ENCODE measurements around the gene MTX2. TPM values are rescaled to one million over a fixed set of nuclear protein-coding genes. Genes with fewer than 3 reads are reported as not detected.

MTX2 gene
- total RNA-seq, 2 experiments from 2014 or later = 11.4 to 12.7 TPM

DNA sequence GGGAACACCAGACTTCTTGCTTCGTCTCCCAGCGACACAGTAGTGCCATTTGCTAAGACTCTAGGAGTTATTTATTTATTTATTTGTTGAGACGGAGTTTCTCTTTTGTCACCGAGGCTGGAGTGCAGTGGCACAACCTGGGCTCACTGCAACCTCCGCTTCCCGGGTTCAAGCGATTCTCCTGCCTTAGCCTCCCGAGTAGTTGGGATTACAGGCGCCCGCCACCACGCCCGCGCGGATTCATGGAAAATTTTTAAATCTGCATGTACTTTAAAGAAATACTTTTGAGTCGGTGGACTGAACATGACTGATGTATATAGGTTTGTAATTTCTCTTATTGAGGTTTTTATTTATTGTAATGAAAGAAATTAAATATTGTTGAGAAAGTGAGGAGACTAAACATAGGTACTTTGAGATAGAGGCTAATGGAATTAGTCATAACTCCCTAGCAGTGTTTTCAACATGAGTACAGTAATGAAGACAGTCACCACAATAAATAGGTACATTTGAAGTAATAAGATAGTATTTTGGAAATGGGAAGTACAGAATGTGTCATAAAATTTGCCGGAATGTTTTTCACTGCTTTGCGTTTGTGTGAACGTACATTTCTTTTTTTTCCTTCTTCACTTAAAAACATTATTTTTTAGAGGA, 983 bp downstream of the MTX2 start:
- DNase-seq = no peak
- peak overlapping the region; percentile 90 for H3K27ac Mint-ChIP-seq
- H3K9me3 Mint-ChIP-seq = no peaks in the 10 kb centered on the region
- ATAC-seq (ENCODE audit: low read depth) = no peak
- H3K36me3 Mint-ChIP-seq = peaks cover 7% of the 10 kb centered on the region
- peaks cover 7% of the 10 kb centered on the region for H3K27me3 Mint-ChIP-seq
- H3K4me1 Mint-ChIP-seq = peaks cover 13% of the 10 kb centered on the region
- POLR2A ChIA-PET = no interaction called here
- H3K4me3 Mint-ChIP-seq = peak overlapping the region; percentile 94

DNA sequence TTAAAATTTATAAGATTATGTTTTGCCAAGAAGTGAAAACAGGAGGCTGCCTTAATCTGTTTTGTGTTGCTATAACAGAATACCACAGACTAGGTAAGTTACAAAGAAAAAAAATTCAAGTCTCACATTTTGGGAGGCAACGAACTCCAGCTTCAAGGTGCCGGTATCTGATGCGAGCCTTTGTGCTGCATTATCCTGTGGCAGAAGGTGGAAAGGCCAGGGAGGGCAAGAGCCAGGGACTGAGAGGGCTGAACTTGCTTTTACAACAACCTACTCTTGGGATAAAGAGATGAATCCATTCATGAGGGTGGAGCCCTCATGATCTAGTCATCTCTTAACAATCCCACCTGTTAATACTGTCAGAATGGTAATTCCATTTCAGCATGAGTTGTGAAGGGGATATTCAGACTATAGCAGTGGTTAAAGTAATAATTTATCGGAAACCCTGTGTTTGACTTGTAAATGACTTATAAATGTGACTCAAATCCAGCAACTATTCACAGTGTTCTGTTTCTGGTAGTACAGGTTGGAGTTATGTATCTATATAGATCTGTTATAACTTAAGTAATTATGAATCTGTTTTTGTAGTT, 3.7 kb downstream of the MTX2 start:
- Mint-ChIP-seq H3K36me3 (peaks cover 9% of the 10 kb centered on the region), H3K27me3 (no peaks in the 10 kb centered on the region), H3K4me1 (peaks cover 11% of the 10 kb centered on the region), H3K4me3 (no peak overlapping the region), H3K27ac (no peak overlapping the region), H3K9me3 (no peaks in the 10 kb centered on the region)
- DNase-seq (no peak), ATAC-seq (ENCODE audit: low read depth) (no peak)
- POLR2A ChIA-PET = no interaction called here

DNA sequence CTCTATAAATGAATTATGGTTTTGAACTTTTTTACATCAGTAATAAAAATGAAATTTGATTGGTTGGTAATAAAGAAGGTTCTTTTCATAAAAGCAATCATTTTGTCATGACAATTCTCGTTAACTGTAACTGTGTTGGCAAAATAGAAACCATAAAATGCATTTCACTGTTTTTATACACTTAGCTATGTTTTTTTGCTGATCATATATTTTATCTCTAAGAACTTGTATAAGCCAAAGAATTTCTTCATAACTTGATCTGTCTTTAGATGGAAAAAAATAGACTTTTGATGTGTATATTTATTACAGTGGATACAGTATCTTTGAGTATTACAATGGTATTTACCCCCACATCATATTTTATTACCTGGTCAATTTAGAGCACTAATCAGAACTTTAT, 9.7 kb downstream of the MTX2 start:
- Mint-ChIP-seq H3K27ac (no peak overlapping the region), H3K9me3 (no peaks in the 10 kb centered on the region), H3K4me1 (peaks cover 27% of the 10 kb centered on the region), H3K4me3 (no peak overlapping the region), H3K27me3 (no peaks in the 10 kb centered on the region), H3K36me3 (peaks cover 11% of the 10 kb centered on the region)
- ATAC-seq (ENCODE audit: low read depth) (no peak), DNase-seq (no peak)
- POLR2A ChIA-PET = no interaction called here

DNA sequence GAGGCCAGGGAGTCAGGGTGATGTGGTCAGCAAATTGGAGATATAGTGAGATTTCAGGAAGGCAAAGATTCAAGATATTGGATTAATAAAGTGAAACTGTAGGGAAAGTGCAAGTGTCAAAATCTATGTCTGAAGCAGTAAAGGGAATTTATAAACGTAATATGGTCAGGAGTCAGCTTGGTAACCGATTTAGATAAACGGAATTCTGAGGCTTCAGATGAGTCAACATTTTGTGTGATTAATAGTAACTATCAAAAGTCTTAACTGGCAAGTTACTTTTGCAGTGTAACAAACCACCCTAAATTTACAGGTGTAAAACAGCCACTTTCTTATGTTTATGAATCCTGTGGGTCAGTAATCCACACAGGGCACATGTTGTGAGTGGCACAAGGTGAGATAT, 10.9 kb downstream of the MTX2 start:
- Mint-ChIP-seq H3K4me1 (peaks cover 35% of the 10 kb centered on the region), H3K9me3 (no peaks in the 10 kb centered on the region), H3K27me3 (no peaks in the 10 kb centered on the region), H3K4me3 (no peak overlapping the region), H3K27ac (no peak overlapping the region), H3K36me3 (peaks cover 14% of the 10 kb centered on the region)
- DNase-seq (no peak), ATAC-seq (ENCODE audit: low read depth) (no peak)
- POLR2A ChIA-PET = no interaction called here

DNA sequence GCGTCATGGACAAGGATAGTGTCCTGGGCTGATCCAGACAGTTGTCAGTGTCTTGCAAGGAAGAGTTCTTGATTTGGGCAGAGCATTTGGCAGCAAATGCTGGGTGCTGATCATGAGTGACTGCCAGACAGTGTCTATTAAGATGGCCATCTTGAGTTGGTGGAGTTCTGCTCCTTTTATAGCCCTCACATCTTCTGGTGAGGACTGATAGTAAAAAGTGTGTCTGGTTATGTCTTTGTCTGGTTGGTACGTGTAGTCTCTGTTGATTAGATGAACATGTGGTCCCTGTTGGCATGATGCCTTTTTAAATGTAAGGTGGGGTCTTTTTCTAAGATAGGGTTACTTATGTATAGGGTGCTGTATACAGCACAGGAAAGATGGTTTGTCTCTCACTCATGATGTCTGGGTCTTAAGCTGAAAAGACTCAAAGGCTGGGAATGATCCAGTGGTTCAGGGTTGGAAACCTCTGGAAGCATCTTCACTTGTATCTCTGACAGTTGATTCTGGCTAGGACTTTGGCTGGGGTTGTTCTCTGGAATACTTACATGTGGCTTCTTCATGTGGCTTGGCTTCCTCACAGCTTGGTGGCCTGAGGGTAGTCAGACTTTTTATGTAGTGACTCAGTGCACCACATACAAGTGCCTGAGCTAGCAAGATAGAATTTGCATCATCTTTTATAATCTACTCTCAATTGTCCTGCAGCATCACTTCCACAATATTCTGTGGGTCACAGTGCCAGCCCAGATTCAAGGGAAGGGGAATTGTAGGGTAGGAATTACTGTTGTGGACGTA, 11.8 kb downstream of the MTX2 start:
- Mint-ChIP-seq H3K4me3 (no peak overlapping the region), H3K36me3 (peaks cover 18% of the 10 kb centered on the region), H3K9me3 (no peaks in the 10 kb centered on the region), H3K4me1 (peaks cover 39% of the 10 kb centered on the region), H3K27me3 (no peaks in the 10 kb centered on the region), H3K27ac (no peak overlapping the region)
- DNase-seq (no peak), ATAC-seq (ENCODE audit: low read depth) (peak; percentile 75)
- POLR2A ChIA-PET = interaction anchor here (0.9 kb wide), 1 partner anchor 12 kb away, joined by 4 read pairs; the partner anchor contains the start of gene MTX2

DNA sequence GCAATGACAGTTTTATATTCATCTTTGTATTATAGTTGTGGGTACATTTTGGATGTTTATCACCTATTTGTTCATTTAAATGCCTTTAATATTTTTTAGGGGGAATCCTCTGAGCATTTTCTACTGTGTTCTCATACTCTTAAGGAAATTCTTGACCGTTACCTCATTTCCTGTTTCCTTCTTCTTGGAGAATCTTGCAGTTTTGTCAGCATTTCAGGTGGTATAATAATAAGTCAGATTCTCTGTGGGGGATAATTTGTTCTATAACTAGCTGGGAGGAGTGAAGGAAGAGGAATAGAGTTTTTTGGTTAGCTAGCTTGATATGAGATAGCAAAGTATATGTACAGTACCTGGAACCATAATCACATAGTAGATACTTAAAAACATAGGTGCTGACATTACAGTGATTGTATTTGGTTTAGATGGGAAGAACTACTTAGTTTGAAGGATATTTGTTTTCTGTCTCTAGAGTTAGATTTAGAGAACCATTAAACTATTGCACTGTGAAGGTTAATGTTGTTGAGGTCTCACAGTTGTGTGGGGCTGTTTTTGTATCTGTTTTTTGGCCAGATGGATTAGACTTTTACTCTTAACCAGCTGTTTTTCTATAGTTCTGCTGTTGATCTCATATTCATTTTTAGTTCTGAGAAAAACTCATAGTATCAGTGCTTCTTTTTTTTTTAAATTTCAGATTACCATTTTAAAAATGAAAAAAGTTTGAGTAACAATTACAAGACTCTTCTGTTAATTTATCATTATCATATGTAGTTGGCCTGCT, 14.2 kb downstream of the MTX2 start:
- Mint-ChIP-seq H3K27ac (no peak overlapping the region), H3K27me3 (no peaks in the 10 kb centered on the region), H3K4me3 (no peak overlapping the region), H3K9me3 (peaks cover 4% of the 10 kb centered on the region), H3K36me3 (peaks cover 21% of the 10 kb centered on the region), H3K4me1 (peaks cover 40% of the 10 kb centered on the region)
- POLR2A ChIA-PET = no interaction called here
- DNase-seq (no peak), ATAC-seq (ENCODE audit: low read depth) (no peak)

DNA sequence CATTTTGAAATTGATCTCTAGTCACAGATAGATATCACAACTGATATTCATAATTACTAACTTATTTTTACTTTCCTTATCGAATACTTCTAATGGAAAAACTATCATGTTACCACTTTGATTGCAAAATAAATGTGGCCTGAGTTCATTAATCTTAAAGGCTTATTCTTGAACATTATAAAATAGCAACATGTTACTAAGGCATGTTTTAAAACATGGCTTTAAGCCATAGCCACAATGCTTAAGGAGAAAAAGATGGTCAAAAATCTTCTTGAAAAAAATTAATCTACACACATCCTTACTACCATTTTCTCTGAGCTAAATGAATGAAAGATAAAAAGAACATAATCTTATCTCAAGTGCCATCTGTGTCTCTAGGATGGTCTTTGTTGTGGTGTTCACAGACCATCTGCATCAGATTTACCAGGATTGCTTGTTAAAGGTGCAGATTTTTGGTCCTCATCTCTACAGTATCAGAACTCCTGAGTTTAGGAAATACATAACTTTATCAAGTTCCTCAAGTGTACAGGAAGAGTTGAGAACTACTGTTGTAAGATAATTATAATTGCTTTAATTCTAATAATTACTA, 15.3 kb downstream of the MTX2 start:
- DNase-seq (no peak), ATAC-seq (ENCODE audit: low read depth) (no peak)
- POLR2A ChIA-PET = no interaction called here
- peaks cover 40% of the 10 kb centered on the region for H3K4me1 Mint-ChIP-seq
- H3K27ac Mint-ChIP-seq = no peak overlapping the region
- H3K27me3 Mint-ChIP-seq = no peaks in the 10 kb centered on the region
- peaks cover 6% of the 10 kb centered on the region for H3K9me3 Mint-ChIP-seq
- no peak overlapping the region for H3K4me3 Mint-ChIP-seq
- H3K36me3 Mint-ChIP-seq = peaks cover 21% of the 10 kb centered on the region

DNA sequence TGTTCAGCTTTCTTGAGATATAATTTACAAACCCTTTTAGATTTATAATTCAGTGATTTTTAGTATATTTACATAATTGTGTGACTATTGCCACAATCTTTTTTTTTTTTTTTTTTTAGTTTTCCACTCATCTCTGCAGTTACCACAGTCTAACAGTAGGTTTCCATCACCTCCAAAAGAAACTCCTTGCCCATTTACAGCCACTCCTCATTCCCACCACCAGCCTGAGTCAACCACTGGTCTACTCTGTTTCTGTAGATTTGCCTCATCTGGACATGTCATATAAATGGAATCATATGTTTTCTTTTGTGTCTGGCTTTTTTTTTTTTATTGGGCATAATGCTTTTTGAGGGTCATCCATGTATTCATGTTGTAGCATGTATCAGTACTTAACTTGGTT, 16.1 kb downstream of the MTX2 start:
- ATAC-seq (ENCODE audit: low read depth) = no peak
- H3K9me3 Mint-ChIP-seq = peaks cover 6% of the 10 kb centered on the region
- H3K27ac Mint-ChIP-seq = no peak overlapping the region
- no peaks in the 10 kb centered on the region for H3K27me3 Mint-ChIP-seq
- POLR2A ChIA-PET = no interaction called here
- H3K36me3 Mint-ChIP-seq = peaks cover 21% of the 10 kb centered on the region
- no peak overlapping the region for H3K4me3 Mint-ChIP-seq
- DNase-seq = no peak
- peaks cover 40% of the 10 kb centered on the region for H3K4me1 Mint-ChIP-seq

DNA sequence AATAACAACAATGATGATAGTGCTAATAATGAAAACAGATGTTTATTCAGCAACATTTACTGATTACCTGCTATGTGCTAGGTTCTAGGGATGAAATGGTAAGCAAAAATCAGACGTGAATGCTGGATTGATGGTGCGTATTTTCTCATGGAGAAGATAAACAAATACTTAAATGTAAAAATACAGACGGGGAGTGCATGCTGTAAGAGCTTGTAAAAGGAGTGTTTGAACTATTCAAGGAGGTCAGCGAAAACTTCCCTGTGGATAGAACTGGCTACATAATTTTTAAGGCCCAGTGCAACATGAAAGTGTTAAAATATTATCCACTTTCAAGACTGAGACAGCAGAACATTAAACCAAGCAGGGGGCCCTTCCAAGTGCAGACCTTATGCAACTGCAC, 22.1 kb downstream of the MTX2 start:
- peak overlapping the region; percentile 31 for H3K27ac Mint-ChIP-seq
- H3K9me3 Mint-ChIP-seq = peaks cover 6% of the 10 kb centered on the region
- ATAC-seq (ENCODE audit: low read depth) (no peak), DNase-seq (no peak)
- peaks cover 21% of the 10 kb centered on the region for H3K4me1 Mint-ChIP-seq
- no peaks in the 10 kb centered on the region for H3K27me3 Mint-ChIP-seq
- peak overlapping the region; percentile 26 for H3K4me3 Mint-ChIP-seq
- H3K36me3 Mint-ChIP-seq = peaks cover 7% of the 10 kb centered on the region
- POLR2A ChIA-PET = no interaction called here

DNA sequence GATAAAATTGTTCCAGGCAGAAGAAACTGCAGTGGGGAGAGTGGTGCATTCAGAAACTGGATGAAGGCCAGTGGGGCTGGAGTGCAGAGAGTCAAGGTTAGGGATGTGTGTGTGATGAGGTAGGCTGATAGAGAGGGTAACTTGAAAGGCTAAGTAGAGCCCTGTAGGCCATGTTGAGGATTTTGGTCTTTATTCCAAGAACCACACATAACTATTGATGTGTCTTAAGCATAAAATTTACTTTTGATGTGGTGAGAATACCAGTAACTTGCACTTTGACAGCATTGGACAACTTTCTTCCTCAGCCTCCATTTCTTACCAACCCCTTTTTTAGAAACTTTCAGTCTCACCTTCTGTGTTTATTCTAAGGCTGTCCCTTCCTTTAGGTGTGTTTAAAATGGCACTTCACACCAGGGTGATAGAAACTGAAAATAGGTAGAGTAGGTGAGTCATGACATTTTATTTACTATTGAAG, 22.6 kb downstream of the MTX2 start:
- POLR2A ChIA-PET = no interaction called here
- Mint-ChIP-seq H3K9me3 (peaks cover 4% of the 10 kb centered on the region), H3K36me3 (peaks cover 6% of the 10 kb centered on the region), H3K4me1 (peaks cover 21% of the 10 kb centered on the region), H3K27me3 (no peaks in the 10 kb centered on the region), H3K4me3 (peak overlapping the region; percentile 26), H3K27ac (peak overlapping the region; percentile 31)
- peak; percentile 90 for ATAC-seq (ENCODE audit: low read depth)
- no peak for DNase-seq

DNA sequence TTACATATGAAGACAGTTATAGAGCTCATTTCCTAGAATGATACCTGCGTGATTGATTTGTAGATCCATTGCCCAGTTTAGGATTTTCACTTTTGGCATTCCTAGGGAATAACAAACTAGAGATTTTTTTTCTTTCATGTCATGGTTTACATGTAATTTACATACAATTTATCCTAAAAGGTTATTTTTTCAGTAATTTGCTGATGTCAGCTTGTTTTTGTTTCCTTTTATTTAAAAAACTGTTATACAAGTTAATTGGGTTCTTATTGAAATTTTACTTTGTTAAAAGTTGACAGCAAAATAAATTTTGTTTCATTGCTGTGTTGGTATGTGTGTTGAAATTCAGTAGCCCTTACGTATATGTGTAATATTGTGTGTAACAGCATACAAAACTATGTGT, 23.4 kb downstream of the MTX2 start:
- Mint-ChIP-seq H3K4me3 (no peak overlapping the region), H3K9me3 (peaks cover 4% of the 10 kb centered on the region), H3K4me1 (peaks cover 21% of the 10 kb centered on the region), H3K36me3 (peaks cover 6% of the 10 kb centered on the region), H3K27me3 (no peaks in the 10 kb centered on the region), H3K27ac (no peak overlapping the region)
- ATAC-seq (ENCODE audit: low read depth) (no peak), DNase-seq (no peak)
- POLR2A ChIA-PET = no interaction called here

DNA sequence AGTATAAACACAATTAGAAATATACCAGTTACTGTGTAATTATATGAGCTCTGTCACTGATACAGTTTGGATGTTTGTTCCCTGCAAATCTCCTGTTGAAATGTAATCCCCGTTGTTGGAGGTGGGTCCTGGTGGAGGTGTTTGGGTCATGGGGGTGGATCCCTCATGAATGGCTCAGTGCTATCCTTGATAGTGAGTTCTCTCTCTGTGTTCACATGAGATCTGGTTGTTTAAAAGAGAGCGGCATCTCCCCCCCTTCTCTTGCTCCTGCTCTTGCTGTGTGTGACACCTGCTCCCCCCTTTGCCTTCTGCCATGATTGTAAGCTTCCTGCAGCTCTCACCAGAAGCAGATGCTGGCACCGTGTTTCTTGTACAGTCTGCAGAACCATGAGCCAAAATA, 24.1 kb downstream of the MTX2 start:
- Mint-ChIP-seq H3K27ac (no peak overlapping the region), H3K4me3 (no peak overlapping the region), H3K4me1 (peaks cover 21% of the 10 kb centered on the region), H3K9me3 (peaks cover 3% of the 10 kb centered on the region), H3K36me3 (peaks cover 6% of the 10 kb centered on the region), H3K27me3 (no peaks in the 10 kb centered on the region)
- DNase-seq = no peak
- POLR2A ChIA-PET = no interaction called here
- no peak for ATAC-seq (ENCODE audit: low read depth)

DNA sequence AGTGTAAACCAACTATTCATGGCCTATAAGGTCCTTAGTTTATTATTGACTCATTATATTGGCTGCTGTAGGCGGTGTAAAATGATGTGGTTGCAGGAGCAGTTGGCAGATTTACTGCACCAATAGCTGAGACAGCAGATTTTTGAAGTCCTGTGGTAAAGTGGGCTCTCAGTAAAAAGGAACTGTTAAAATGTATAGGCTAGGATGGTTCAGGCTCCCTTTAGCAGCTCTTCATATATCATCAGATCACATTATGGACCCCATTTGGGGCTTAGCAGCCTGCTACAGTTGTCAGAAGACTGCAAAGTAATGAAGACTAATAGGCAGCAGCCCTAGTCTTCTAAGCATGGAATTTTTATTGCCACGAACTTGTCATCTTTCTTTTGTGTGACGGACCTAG, 27.8 kb downstream of the MTX2 start:
- POLR2A ChIA-PET = no interaction called here
- DNase-seq (no peak), ATAC-seq (ENCODE audit: low read depth) (no peak)
- Mint-ChIP-seq H3K27me3 (no peaks in the 10 kb centered on the region), H3K27ac (no peak overlapping the region), H3K4me1 (peaks cover 8% of the 10 kb centered on the region), H3K36me3 (peaks cover 6% of the 10 kb centered on the region), H3K9me3 (no peaks in the 10 kb centered on the region), H3K4me3 (no peak overlapping the region)

All from activated naive CD8-positive, alpha-beta T cell treated with anti-CD3 and anti-CD28 coated beads, Interleukin-2, amount 10 ng/mL, durations not matched to agents 7 days and 5 days (primary cell).